HG03354 (cell line): ENCODE measurements around the gene TIMM8B.
"Not testable (repeated sequence)": the region's sequence is repeated elsewhere in the genome, so short reads cannot be mapped to it uniquely, and the experiment has no call there.

Experiments
- ATAC-seq: cut with Tn5 transposase; IDR thresholded peaks from one replicate; pipeline ENCODE4 v1.9.1; 2021; ENCODE audit warnings: mild to moderate bottlenecking; ENCODE audit not compliant: unreplicated experiment, poor library complexity, severe bottlenecking

TIMM8B gene

DNA sequence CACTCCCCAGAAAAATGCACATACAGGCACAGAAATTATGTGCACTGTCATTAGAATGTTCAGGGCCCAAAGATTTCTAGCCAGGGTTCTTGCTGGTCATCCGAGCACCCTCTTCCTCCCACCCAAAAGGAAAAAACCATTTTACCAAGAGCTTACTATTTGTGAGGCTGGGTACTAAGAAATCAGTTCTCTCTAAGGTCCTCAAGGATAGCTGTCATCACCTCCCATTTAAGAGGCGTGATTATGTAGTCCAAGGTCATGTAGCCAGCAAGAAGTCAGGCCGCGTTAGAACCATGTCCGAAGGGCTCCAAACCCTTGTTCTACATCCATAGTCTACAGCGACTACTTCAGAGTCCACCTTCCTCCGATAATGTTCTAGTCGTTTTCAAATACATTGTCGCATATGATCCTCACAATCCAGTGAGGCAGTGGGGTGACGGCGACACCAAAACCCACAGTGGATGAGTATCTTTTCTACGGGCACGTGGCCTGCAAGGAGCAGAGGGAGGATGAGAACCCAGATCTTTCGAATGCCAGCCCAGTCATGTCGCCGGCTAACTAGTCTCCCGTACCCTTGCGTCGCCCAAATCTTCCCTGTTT is 634 bp downstream of the TIMM8B start:
- peak; percentile 36 for ATAC-seq

DNA sequence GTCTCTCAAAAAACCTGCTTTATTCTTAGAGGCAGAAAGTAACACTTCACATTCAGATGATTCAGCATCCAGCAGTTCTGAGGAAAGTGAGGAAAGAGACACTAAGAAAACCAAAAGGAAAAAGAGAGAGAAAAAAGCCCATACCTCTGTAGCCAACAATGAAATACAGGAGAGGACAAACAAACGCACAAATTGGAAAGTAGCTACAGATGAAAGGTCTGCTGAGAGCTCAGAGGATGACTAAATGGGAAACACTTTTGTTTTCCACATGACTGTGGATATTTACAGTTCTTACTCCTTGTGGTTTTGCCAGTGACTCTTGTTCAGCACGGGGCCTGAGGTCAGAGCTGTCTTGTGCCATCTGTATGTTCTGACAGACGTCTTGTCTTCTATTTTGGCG is 3.8 kb downstream of the TIMM8B start:
- no peak for ATAC-seq

DNA sequence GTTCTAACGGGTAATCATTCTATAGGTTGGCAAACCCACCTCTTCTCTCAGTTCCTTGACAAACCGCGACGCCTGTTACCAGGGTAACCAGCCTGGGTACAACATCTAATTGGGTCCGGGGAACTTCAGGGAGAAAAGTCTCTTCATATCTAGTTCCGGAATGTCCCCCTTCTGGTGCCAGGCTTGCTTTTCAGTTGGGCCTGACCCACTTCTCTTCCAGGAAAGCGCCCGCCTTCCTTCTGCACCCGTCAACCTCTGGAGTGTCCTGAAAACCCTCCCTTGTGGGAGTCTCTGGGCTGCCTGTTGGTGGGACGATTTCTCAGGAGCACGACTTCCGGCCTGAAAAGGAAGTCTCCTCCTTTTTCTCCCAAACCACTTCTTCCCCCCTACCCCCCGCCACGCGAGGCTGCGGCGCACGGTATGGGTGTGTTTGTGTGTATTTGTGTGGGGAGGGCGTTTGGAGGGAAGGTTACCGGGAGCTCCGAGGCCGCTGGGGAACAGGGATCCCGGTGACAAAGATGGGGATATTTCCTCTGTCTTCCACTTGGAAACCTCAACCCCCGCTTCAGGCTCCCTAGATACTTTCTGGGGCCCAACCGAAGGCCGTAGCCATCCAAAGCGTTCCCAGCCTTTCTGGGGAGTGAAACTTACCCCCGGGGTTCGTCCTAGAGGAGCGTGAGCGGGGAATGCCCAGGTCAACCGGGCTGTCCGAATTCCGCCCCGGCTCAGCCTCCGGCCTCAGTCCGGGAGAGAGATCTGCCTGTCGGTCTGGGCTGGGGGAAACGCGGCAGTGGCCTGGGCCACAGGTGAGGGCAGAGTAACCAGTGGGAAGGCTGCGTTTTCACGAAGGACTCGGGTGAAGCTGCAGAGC is 12.4 kb downstream of the TIMM8B start, which contains the start of the genes NKAPD1 and PIH1D2:
NKAPD1 (plus strand) TSS at position 359 of the 871 bp plus-strand sequence. CDS start 1,276 bp downstream, outside the sequence.
PIH1D2 (minus strand) TSS at position 77 of the 871 bp plus-strand sequence. CDS start 843 bp downstream, outside the sequence.
- ATAC-seq, result peak; percentile 92

DNA sequence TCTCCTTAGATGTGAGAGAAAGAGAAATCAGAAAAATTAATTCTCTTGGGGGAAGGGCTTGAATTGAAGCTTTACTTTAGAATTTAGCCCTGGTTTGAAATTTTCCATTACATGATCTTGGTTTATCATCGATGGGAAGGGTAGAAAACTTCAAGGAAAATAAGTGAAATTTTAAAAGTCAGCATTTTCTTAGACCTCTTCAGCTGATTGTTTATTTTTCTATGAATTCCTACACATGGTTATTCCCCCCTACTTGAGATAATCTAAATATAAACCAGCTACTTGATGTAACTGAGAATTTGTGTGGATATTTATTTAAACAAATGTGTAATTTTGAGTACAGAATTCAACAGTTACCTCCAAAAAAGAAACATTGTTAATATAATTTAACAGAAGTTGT is 23.6 kb downstream of the TIMM8B start:
- no peak for ATAC-seq

DNA sequence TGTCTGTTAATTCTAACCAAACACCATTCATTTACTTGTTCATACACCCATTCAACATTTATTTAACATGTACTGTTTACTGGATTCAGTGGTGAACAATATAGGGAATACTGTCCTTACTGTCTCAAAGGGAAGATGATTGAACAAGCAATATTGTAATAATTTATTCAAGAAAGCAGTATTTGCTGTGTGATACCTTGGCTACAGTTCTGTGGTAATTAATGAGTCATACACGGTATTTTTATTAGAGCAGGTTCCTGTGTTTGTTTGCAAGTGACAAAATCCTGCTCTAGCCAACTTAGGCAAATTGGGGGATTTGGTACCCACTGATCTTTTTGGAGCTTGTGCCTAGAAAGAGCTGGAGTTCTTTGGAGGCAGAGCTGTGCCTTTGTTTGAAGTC is 28.5 kb downstream of the TIMM8B start:
- no peak for ATAC-seq

DNA sequence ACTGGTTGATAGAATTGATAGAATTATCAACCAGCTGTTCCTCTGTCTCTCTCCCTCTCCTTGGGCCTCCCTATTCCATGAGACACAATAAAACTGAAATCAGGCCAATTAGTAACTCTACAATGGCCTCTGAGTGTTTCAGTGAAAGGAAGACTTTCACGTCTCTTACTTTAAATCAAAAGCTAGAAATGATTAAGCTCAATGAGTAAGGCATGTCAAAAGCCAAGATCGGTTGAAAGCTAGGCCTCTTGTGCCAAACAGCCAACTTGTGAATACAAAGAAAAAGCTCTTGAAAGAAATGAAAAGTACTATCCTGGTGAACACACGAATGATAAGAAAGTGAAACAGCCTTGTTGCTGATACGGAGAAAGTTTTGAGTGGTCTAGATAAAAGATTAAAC is 29.4 kb downstream of the TIMM8B start:
- ATAC-seq, result no peak

DNA sequence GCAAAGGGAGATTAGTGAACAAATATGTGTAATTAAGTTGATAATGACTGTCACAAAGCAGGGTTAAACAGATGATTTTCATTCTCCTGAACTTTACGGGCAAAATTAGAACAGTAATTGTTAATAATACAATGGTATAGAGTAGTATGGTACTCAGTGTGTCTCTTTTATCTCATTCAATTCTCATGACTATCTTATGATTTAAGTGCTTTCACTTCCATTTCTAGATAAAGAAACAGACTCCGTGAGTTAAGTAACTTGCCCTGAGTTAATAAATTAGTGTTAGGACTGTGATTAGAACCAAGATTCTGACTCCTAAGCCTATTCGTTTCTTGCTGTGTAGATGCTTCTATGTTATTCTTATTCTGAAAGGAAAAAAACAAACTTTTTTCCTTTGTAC is 34.8 kb downstream of the TIMM8B start:
- peak; percentile 51 for ATAC-seq

DNA sequence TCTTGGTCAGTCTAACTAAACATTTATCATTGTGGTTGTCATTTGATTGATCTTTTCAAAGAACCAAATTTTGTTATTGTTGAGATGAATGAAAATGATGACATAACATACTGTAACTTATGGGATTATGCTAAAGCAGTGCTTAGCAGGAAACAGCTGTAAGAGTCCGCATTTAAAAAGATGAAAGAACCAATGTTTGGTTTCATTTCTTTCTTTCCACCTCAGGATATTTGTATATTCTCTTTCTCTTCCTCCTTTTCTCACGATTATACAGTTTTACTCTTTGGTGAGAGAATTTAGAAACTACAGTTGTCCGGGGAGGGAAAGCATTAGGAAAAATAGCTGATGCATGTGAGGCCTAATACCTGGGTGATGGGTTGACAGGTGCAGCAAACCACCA is 35.8 kb downstream of the TIMM8B start:
- ATAC-seq, result peak; percentile 84

DNA sequence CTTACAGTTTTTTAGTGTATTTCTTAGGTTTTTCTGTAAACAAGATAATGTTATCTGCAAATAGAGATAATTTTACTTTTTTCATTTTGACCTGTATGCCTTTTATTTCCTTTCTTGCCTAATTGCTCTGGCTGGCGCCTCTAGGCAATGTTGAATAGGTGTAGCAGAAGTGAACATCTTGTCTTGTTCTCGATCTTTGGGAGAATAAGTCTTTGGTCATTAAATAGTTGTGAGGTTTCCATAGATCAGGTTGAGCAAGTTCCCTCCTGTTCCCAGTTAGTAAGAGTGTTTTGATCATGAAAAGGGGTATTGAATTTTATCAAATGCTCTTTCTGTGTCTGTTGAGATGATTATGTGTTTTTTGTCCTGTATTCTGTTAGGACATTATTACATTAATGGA is 36.8 kb downstream of the TIMM8B start:
- ATAC-seq, result no peak

DNA sequence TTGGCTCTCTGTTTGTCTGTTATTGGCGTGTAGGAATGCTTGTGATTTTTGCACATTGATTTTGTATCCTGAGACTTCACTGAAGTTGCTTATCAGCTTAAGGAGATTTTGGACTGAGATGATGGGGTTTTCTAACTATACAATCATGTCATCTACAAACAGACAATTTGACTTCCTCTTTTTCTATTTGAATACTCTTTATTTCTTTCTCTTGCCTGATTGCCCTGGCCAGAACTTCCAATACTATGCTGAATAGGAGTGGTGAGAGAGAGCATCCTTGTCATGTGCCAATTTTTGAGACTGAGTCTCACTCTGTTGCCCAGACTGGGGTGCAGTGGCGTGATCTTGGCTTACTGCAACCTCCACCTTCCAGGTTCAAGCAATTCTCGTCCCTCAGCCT is 38.3 kb downstream of the TIMM8B start:
- ATAC-seq, result not testable (repeated sequence)

DNA sequence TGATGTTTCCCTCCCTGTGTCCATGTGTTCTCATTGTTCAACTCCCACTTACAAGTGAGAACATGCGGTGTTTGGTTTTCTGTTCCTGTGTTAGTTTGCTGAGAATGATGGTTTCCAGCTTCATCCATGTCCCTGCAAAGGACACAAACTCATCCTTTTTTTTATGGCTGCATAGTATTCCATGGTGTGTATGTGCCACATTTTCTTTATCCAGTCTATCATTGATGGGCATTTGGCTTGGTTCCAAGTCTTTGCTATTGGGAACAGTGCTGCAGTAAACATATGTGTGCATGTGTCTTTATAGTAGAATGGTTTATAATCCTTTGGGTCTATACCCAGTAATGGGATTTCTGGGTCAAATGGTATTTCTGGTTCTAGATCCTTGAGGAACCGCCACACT is 39.9 kb downstream of the TIMM8B start:
- not testable (repeated sequence) for ATAC-seq

DNA sequence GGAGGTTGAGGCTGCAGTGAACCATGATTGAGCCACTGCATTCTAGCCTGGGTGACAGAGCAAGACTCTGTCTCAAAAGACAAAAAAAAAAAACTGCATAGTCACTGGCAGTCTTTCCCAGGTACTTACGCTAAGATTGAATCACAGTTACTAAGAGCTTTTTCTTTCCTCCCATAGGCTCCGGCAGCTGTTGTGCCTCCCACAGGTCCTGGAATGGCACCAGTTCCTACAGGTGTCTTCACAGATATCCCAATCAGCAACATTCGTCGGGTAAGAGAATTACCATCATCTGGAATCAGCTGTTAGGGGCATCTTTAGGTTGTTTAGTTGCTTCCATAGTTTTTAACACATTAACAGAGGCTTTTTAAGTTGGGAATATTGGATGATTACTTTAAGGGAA is 41.6 kb downstream of the TIMM8B start:
- ATAC-seq, result no peak

DNA sequence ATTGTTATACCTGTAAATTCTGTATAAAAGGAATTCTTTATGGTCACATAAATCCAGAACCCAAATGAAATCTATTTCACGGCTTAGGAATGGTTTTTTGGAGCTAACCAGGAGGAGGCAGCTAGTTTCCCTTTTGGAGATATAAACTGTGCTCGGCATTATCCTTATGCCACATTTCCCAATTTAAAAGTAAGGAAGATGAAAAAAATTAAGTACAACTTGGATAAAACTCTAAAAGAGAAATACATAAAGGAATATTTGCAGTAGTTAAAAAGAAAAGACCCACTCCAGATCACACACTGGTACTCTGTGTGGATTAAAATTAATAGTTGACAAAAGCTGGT is 43.6 kb downstream of the TIMM8B start:
- no peak for ATAC-seq

DNA sequence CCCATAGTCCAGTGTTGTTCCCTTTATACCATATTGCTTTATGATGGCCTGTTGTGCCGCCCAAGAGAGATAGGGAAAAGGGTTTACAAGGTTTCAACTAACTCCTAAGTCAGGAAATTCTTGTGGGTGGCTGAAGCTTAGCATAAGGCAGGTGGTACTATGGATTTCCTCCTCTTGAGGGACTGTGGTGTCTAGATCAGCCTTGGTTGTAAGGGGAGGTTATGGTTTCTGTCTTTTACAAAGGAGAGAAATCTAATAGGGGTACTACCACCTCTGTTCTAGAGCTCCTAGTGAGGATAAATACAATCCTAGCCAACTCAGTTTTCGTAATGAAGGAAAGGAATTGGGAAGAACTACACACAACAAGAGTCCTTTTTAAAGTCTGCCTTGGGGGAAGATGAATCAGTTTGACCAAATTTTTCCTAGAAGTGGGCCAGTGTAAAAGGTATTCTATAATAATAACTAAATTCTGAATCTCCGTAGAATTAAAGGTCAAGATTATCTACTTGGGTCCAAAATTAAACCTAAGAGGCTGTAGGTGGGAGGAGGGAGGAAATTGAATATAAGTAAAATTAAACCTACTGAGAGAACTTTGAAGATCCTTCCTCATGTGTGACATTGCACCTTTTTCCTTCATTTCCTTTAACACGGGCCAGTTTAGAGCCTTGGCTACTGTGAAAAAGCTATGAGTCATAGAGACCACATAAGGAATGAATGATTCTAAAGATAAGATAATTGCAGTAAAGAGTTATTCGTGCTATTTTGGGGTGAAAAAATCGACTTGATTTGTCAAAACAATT is 44.2 kb downstream of the TIMM8B start:
- no peak for ATAC-seq

DNA sequence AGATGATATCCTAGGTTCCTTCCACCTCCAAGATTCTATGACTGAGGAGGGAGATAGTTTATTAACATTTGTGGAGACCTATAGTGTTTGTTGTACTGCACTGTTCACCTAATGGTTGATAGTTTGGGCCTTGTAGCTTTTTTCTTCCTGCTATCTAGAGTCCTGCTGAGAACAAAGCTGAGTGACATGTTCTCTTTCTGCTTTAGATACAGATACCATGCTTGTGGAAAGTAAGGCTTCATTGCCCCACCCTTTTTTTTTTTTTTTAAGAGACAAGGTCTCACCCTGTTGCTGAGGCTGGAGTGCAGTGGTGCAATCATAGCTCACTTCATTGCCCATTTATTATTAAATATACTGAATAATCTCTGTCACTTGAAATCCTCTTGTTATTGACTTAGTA is 49.0 kb downstream of the TIMM8B start:
- no peak for ATAC-seq
